Mesenchymal stem cell (in vitro differentiated cells and primary cell): ENCODE data around the gene UNC13B.

Experiments used
- DNase-seq: peaks from one replicate; pipeline ENCODE4 v3.0.0-alpha.2; 2013
- H2AFZ ChIP-seq: one replicate; pipeline ENCODE4 v1.6.1; 2013; ENCODE audit warnings: low read depth, mild to moderate bottlenecking, control low read depth, inconsistent platforms, low read length, moderate library complexity
- H2AK5ac ChIP-seq: 2 replicates; pipeline ENCODE4 v1.6.1; 2013; ENCODE audit warnings: low read length, moderate library complexity, mild to moderate bottlenecking, inconsistent platforms; ENCODE audit not compliant: severe bottlenecking
- H2BK120ac ChIP-seq: one replicate; pipeline ENCODE4 v1.6.1; 2013; ENCODE audit warnings: low read depth, mild to moderate bottlenecking, inconsistent platforms, low read length, moderate library complexity
- H2BK12ac ChIP-seq, 2 experiments: one replicate each; pipeline ENCODE4 v1.6.1; 2013; ENCODE audit warnings: inconsistent platforms in 2 of 2, low read length in 2 of 2, mild to moderate bottlenecking in 2 of 2, moderate library complexity in 2 of 2, control low read depth in 1 of 2
- H2BK15ac ChIP-seq: one replicate; pipeline ENCODE4 v1.6.1; 2013; ENCODE audit warnings: mild to moderate bottlenecking, low read depth, inconsistent platforms; ENCODE audit not compliant: poor library complexity, severe bottlenecking
- H2BK5ac ChIP-seq: 2 replicates; pipeline ENCODE4 v1.6.1; 2013; ENCODE audit warnings: low read depth, mild to moderate bottlenecking, low read length, control low read depth, inconsistent platforms; ENCODE audit not compliant: poor library complexity, severe bottlenecking
- H3K14ac ChIP-seq, 2 experiments: one replicate each; pipeline ENCODE4 v1.6.1; 2013; ENCODE audit warnings: inconsistent platforms in 2 of 2, low read length in 2 of 2, control low read depth in 1 of 2, mild to moderate bottlenecking in 1 of 2, moderate library complexity in 1 of 2
- H3K18ac ChIP-seq, 2 experiments: one replicate each; pipeline ENCODE4 v1.6.1; 2013; ENCODE audit warnings: inconsistent platforms in 2 of 2, low read length in 2 of 2, control low read depth in 1 of 2, low read depth in 1 of 2, mild to moderate bottlenecking in 1 of 2
- H3K23ac ChIP-seq, 2 experiments: one replicate each; pipeline ENCODE4 v1.6.1; 2013; ENCODE audit warnings: inconsistent platforms in 2 of 2, low read length in 2 of 2, mild to moderate bottlenecking in 2 of 2, moderate library complexity in 2 of 2, control low read depth in 1 of 2
- H3K27ac ChIP-seq: 2 replicates; pipeline ENCODE4 v1.5.1; 2013; ENCODE audit warnings: mild to moderate bottlenecking, moderate library complexity, low read length, control low read depth, inconsistent platforms; ENCODE audit not compliant: poor library complexity, severe bottlenecking
- H3K27me3 ChIP-seq, 2 experiments: 2 replicates each; pipeline versions ENCODE4 v1.6.1 to v1.7.0; 2013; ENCODE audit warnings: low read length in 2 of 2, mild to moderate bottlenecking in 2 of 2, moderate library complexity in 2 of 2, control low read depth in 1 of 2, inconsistent platforms in 1 of 2; ENCODE audit not compliant: control insufficient read depth in 1 of 2, insufficient read depth in 1 of 2
- H3K36me3 ChIP-seq, 2 experiments: 2 replicates each; pipeline versions ENCODE4 v1.6.1 to v1.7.0; 2013; ENCODE audit warnings: low read length in 2 of 2, control low read depth in 1 of 2, inconsistent platforms in 1 of 2, low read depth in 1 of 2, mild to moderate bottlenecking in 1 of 2; ENCODE audit not compliant: insufficient read depth in 2 of 2, control insufficient read depth in 1 of 2
- H3K4ac ChIP-seq, 2 experiments: one replicate each; pipeline ENCODE4 v1.6.1; 2013; ENCODE audit warnings: inconsistent platforms in 2 of 2, low read length in 2 of 2, mild to moderate bottlenecking in 2 of 2, moderate library complexity in 2 of 2, control low read depth in 1 of 2, low read depth in 1 of 2
- H3K4me1 ChIP-seq: 2 replicates; pipeline ENCODE4 v1.6.1; 2013; ENCODE audit warnings: low read depth, low read length, control low read depth; ENCODE audit not compliant: control insufficient read depth, insufficient read depth
- H3K4me2 ChIP-seq: 2 replicates; pipeline ENCODE4 v1.6.1; 2013; ENCODE audit warnings: low read length, mild to moderate bottlenecking, inconsistent platforms; ENCODE audit not compliant: poor library complexity, severe bottlenecking
- H3K4me3 ChIP-seq, 2 experiments: 2 replicates each; pipeline versions ENCODE4 v1.5.1 to v1.7.0; 2013; ENCODE audit warnings: low read length in 2 of 2, mild to moderate bottlenecking in 2 of 2, control low read depth in 1 of 2, low read depth in 1 of 2; ENCODE audit not compliant: insufficient read depth in 1 of 2
- H3K79me1 ChIP-seq: replicated peaks from 2 replicates; pipeline ENCODE4 v1.6.1; 2013; ENCODE audit warnings: mild to moderate bottlenecking, control low read depth, low read length, inconsistent platforms; ENCODE audit not compliant: poor library complexity, severe bottlenecking
- H3K9ac ChIP-seq: 2 replicates; pipeline ENCODE4 v1.7.0; 2013; ENCODE audit warnings: mild to moderate bottlenecking, low read length, moderate library complexity
- H3K9me3 ChIP-seq: 2 replicates; pipeline ENCODE4 v1.7.0; 2013; ENCODE audit warnings: mild to moderate bottlenecking, low read length; ENCODE audit not compliant: control insufficient read depth
- H4K8ac ChIP-seq: one replicate; pipeline ENCODE4 v1.6.1; 2013; ENCODE audit warnings: inconsistent platforms, mild to moderate bottlenecking, low read length, moderate library complexity
- H4K91ac ChIP-seq: one replicate; pipeline ENCODE4 v1.6.1; 2013; ENCODE audit warnings: mild to moderate bottlenecking, low read length, inconsistent platforms
- WGBS: methylation state at CpG from one replicate; pipeline ENCODE4 v1.1.7; 2013; ENCODE audit warnings: mixed read lengths; 5-methylcytosine and 5-hydroxymethylcytosine counted together

Gene UNC13B

DNA sequence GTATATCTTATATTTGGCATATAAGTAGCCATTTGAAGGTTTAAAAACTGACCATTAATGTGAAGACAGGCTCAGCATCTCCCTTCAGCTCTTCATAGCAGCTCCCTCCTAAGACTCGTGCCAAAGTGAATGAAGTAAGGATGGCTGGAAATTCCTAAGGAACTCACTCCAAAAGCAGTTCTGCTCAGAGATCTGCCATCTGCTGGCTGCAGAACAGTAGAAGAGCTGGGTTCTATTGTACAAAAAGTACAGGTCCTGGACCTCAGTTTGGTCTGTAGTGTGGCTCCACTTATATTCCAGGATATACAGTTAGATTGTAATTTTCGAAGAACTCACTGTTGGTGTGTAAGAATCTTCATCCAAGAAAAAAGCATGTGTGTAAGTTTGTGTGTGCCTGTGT lies 223.2 kb downstream of the UNC13B start:
- Histone ChIP-seq H3K4me2 (no peak overlapping the region), H2BK120ac (no peak overlapping the region), H3K27ac (no peak overlapping the region), H2AFZ (no peak overlapping the region), H3K23ac (no peak overlapping the region), H3K27me3 (no peaks in the 10 kb centered on the region), H3K14ac (no peak overlapping the region), H3K9me3 (no peaks in the 10 kb centered on the region), H2AK5ac (no peak overlapping the region), H3K79me1 (no peaks in the 10 kb centered on the region), H3K36me3 (peaks cover 8 to 87% of the 10 kb centered on the region in 2 experiments), H2BK5ac (no peak overlapping the region), H3K18ac (no peak overlapping the region), H3K9ac (no peak overlapping the region), H3K4ac (no peak overlapping the region), H3K4me3 (no peak overlapping the region), H4K8ac (no peak overlapping the region), H4K91ac (no peak overlapping the region), H2BK12ac (no peak overlapping the region), H2BK15ac (no peak overlapping the region), H3K4me1 (no peaks in the 10 kb centered on the region)
- 87% methylated on average over 2 of the region's 2 CpGs for WGBS
- peak; percentile 32 for DNase-seq

DNA sequence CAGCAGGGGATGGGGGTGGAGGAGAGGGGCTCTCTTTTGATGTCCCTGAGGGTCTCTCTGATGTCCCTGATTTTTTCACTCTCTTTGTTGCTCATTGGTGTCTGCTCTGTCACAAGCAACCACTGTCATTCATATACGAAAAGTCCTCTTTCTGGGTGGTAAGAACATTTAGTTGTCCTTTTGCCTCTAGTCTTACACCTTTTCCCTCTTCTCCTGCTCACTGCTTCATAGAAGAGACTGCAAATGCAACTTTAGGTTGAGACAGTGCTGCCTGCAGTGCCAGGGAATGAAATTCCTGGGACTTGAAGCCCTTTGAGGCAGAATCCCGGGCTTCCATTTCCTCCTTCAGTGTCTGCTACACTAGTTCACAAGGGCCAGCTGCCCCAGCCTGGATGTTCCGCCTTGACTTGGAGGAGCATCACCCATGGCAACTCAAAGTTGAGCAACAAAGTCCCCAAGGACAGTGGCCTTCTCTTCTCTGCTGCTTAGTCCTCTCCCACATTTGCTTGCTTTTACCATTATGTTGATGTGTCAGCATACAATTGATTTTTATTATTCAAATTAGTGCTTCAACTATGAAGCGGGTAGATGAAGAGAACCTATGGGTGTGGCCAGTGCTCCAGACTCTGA lies 233.4 kb downstream of the UNC13B start:
- H2BK15ac ChIP-seq = no peak overlapping the region
- no peak overlapping the region for H3K14ac ChIP-seq
- H3K18ac ChIP-seq = no peak overlapping the region
- H3K27ac ChIP-seq = no peak overlapping the region
- no peak overlapping the region for H2AFZ ChIP-seq
- H2BK120ac ChIP-seq = no peak overlapping the region
- H3K23ac ChIP-seq = no peak overlapping the region
- no peak overlapping the region for H3K4me2 ChIP-seq
- no peak overlapping the region for H4K8ac ChIP-seq
- no peak overlapping the region for H4K91ac ChIP-seq
- no peak overlapping the region for H3K4me3 ChIP-seq
- no peaks in the 10 kb centered on the region for H3K4me1 ChIP-seq
- DNase-seq = no peak
- no peaks in the 10 kb centered on the region for H3K79me1 ChIP-seq
- no peak overlapping the region for H2BK12ac ChIP-seq
- no peak overlapping the region for H2AK5ac ChIP-seq
- H3K36me3 ChIP-seq = peaks cover 44 to 80% of the 10 kb centered on the region in 2 experiments
- no peak overlapping the region for H3K9ac ChIP-seq
- H3K4ac ChIP-seq = no peak overlapping the region
- no peaks in the 10 kb centered on the region for H3K9me3 ChIP-seq
- WGBS = 93% methylated on average over 4 of the region's 4 CpGs
- no peak overlapping the region for H2BK5ac ChIP-seq
- no peaks in the 10 kb centered on the region for H3K27me3 ChIP-seq

DNA sequence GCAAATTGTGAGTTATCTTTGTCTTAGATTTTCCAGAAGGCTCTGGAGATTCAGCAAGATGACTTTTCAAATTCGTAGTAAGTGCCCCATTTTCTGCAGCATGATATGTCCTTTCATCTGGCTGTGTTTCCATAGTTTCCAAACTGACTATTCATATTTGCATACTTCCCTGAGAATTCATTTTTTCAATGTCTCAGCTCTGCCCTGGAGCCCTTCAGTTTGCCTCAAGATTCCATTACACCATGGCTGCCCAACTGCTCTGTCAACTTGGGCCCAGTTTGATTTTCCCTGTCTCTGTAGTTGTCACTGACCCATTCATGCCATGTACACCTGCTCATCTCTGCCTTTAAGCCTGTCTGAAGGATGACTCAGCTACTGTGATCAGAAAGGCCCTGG lies 233.9 kb downstream of the UNC13B start:
- H2BK5ac ChIP-seq = no peak overlapping the region
- no peak overlapping the region for H3K4me3 ChIP-seq
- H3K23ac ChIP-seq = no peak overlapping the region
- no peak for DNase-seq
- no peak overlapping the region for H4K8ac ChIP-seq
- no peak overlapping the region for H2AFZ ChIP-seq
- H3K18ac ChIP-seq = no peak overlapping the region
- H3K9ac ChIP-seq = no peak overlapping the region
- H3K4me2 ChIP-seq = no peak overlapping the region
- H2BK15ac ChIP-seq = no peak overlapping the region
- peaks cover 42 to 80% of the 10 kb centered on the region in 2 experiments for H3K36me3 ChIP-seq
- no peak overlapping the region for H2BK12ac ChIP-seq
- H2AK5ac ChIP-seq = no peak overlapping the region
- no peaks in the 10 kb centered on the region for H3K79me1 ChIP-seq
- H3K14ac ChIP-seq = no peak overlapping the region
- no peak overlapping the region for H3K27ac ChIP-seq
- 96% methylated on average over 1 of the region's 1 CpG for WGBS
- no peaks in the 10 kb centered on the region for H3K27me3 ChIP-seq
- H2BK120ac ChIP-seq = no peak overlapping the region
- no peaks in the 10 kb centered on the region for H3K4me1 ChIP-seq
- H3K9me3 ChIP-seq = no peaks in the 10 kb centered on the region
- H3K4ac ChIP-seq = no peak overlapping the region
- no peak overlapping the region for H4K91ac ChIP-seq

DNA sequence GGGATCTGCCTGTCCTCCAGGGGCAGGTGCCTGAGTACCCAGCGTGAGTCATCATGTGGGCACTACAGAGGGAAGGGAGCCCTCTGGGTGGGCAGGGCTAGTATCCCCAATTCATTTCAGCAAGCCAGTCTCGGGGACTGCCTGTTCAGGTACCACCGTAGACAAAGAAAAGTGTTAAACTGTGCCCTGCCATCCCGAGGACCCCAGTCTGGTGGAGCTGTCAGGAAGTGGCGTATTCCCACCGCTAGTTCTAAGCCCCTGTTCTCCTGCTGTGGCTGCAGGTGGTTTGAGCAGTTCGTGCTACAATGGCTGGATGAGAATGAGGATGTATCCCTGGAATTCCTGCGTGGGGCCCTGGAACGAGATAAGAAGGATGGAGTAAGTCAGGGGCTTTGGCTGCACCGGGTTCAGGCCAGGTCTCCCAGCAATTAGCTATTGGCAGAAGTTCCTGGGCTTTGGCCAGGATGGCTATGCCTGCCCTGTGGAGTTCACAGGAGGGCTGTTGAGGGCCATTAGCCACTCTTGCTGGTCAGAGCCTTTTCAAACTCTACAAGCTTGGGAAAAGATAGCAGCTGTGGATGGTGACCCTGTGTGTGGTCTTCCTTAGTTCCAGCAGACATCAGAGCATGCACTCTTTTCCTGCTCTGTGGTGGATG lies 234.9 kb downstream of the UNC13B start:
- H3K14ac ChIP-seq = no peak overlapping the region
- no peaks in the 10 kb centered on the region for H3K79me1 ChIP-seq
- no peak overlapping the region for H2AFZ ChIP-seq
- H3K36me3 ChIP-seq = peaks cover 40 to 80% of the 10 kb centered on the region in 2 experiments
- H3K4me1 ChIP-seq = no peaks in the 10 kb centered on the region
- no peaks in the 10 kb centered on the region for H3K9me3 ChIP-seq
- H3K9ac ChIP-seq = no peak overlapping the region
- H2BK12ac ChIP-seq = no peak overlapping the region
- no peak overlapping the region for H3K23ac ChIP-seq
- H3K27ac ChIP-seq = no peak overlapping the region
- H3K4ac ChIP-seq = no peak overlapping the region
- H4K91ac ChIP-seq = no peak overlapping the region
- H4K8ac ChIP-seq = no peak overlapping the region
- no peak overlapping the region for H2BK15ac ChIP-seq
- H3K27me3 ChIP-seq = no peaks in the 10 kb centered on the region
- no peak overlapping the region for H2BK120ac ChIP-seq
- no peak overlapping the region for H3K4me2 ChIP-seq
- 98% methylated on average over 10 of the region's 10 CpGs for WGBS
- no peak overlapping the region for H3K18ac ChIP-seq
- H3K4me3 ChIP-seq = no peak overlapping the region
- no peak for DNase-seq
- no peak overlapping the region for H2BK5ac ChIP-seq
- no peak overlapping the region for H2AK5ac ChIP-seq
